ENCODE results near the gene ZNF831.

- TF ChIP-seq CTCF (IDR thresholded peaks at IDR 0.05) (no peak), POLR2A (IDR thresholded peaks at IDR 0.05) (no peak)
Measured at GRCh38 chr20:59253325-59253724, 89.7 kb downstream of the ZNF831 start.
